Amniotic epithelial cell (primary cell): ENCODE data around the gene ARRDC3.

ENCODE experiments used
- DNase-seq: peaks from one replicate; pipeline ENCODE4 v3.0.0-alpha.2; 2010; ENCODE audit warnings: low read depth

Gene ARRDC3

GRCh38 chr5:91384671-91385430 is 1.7 kb upstream of the ARRDC3 start:
- DNase-seq: peak; percentile 90

- DNase-seq: no peak
These were observed 811 bp upstream of the ARRDC3 start for GRCh38 chr5:91383956-91384300.

GRCh38 chr5:91382530-91383026 is 539 bp downstream of the ARRDC3 start:
- DNase-seq: peak; percentile 51

GRCh38 chr5:91381774-91382359 is 1.2 kb downstream of the ARRDC3 start:
- DNase-seq: peak; percentile 81

GRCh38 chr5:91381239-91381773 is 1.8 kb downstream of the ARRDC3 start:
- DNase-seq: no peak

GRCh38 chr5:91380491-91381238 is 2.5 kb downstream of the ARRDC3 start:
- DNase-seq: peak; percentile 89

GRCh38 chr5:91379914-91380490 is 3.1 kb downstream of the ARRDC3 start:
- peak; percentile 89 for DNase-seq

GRCh38 chr5:91379246-91379913 is 3.7 kb downstream of the ARRDC3 start:
- no peak for DNase-seq

- no peak for DNase-seq
These were observed 4.3 kb downstream of the ARRDC3 start for GRCh38 chr5:91378752-91379211.

- no peak for DNase-seq
These were observed 8.1 kb downstream of the ARRDC3 start for GRCh38 chr5:91374893-91375520.

GRCh38 chr5:91373600-91373999 is 9.5 kb downstream of the ARRDC3 start:
- no peak for DNase-seq

GRCh38 chr5:91373006-91373405 is 10.1 kb downstream of the ARRDC3 start:
- no peak for DNase-seq

GRCh38 chr5:91369480-91369879 is 13.6 kb downstream of the ARRDC3 start:
- DNase-seq: no peak

GRCh38 chr5:91367908-91368648 is 15.0 kb downstream of the ARRDC3 start:
- DNase-seq: no peak

GRCh38 chr5:91367344-91367743 is 15.8 kb downstream of the ARRDC3 start:
- no peak for DNase-seq

- DNase-seq: no peak
These were observed 16.6 kb downstream of the ARRDC3 start for GRCh38 chr5:91366551-91366950.

- DNase-seq: no peak
These were observed 17.6 kb downstream of the ARRDC3 start for GRCh38 chr5:91365498-91365897.

- DNase-seq: no peak
These were observed 20.2 kb downstream of the ARRDC3 start for GRCh38 chr5:91362935-91363334.

- no peak for DNase-seq
These were observed 21.3 kb downstream of the ARRDC3 start for GRCh38 chr5:91361790-91362189.

- DNase-seq: peak; percentile 59
These were observed 21.9 kb downstream of the ARRDC3 start for GRCh38 chr5:91361055-91361701.
